ENCODE data around the gene UNC93B1. TPM values are rescaled to one million over a fixed set of nuclear protein-coding genes. Genes with fewer than 3 reads are reported as not detected.
A peak's percentile ranks its signal among the peaks of the same experiment; 100 is the strongest.

UNC93B1 gene
- total RNA-seq, 1 experiment from 2014 or later: 75.5 TPM

DNA sequence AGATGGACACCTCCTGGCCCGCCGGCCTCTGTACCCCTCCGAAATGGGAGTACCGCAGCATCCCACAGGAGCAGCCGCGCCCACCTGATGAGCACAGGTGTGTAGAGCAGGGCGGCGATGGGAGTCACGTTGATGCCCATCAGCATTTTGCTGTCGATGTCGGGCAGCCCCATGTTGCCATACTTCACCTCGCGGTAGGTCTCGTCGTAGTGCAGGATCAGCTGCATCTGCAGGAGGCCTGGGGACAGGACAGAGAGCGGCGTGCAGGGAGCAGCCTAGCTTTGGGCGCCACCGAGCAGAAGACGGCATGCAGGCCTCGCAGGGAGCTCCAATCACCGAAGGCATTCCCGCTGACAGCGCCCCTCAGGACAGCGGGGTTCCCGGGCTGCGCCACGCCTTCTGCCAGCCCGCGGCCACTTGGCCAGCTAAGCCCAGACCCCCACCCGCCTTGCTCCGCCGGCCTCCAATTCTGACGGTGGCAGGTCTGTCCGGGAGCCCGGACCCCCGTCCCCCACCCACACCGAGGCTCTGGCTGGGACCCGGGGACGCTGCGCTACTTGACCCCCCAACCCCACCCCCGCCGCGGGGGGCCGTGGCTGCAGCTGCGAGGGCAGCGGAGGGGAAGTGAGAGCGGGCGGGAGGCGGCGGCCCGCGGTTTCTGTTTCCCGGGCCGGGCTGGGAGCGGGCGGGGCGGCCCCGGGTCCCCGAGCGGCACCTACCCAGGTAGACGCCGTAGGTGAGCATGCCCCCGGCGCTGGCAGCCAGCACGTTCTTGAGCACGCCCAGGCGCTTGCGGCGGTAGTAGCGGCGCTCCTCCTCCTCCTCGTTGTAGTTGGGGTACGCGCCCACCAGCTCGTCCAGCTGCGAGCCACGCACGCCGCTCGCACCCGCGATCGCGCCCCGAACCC lies 705 bp downstream of the UNC93B1 start:
- no peaks in the 10 kb centered on the region for H3K27me3 ChIP-seq (ENCODE audit: insufficient read depth, low read depth)
- no peaks in the 10 kb centered on the region for H3K36me3 ChIP-seq (ENCODE audit: low read depth)
- no peaks in the 10 kb centered on the region for H4K20me1 ChIP-seq (ENCODE audit: insufficient read depth)
- ChIA-PET CTCF (interaction anchor here (0.9 kb wide), 1 partner anchor 18 kb away, joined by 4 read pairs; no protein-coding TSS in a partner anchor), POLR2A (ENCODE audit: unreplicated experiment) (interaction anchor here (0.6 kb wide), 2 partner anchors 10 to 269 kb away, joined by 4 to 6 read pairs; partner anchors contain the start of gene C11orf24)
- peak in 1 of 2 experiments; percentile 71 for DNase-seq
- no peaks in the 10 kb centered on the region for H3K9me2 ChIP-seq (ENCODE audit: insufficient read depth)
- H3K4me1 ChIP-seq (replicated peaks; ENCODE audit: insufficient read depth): peaks cover 4% of the 10 kb centered on the region
- H3K4me2 ChIP-seq: peak overlapping the region; percentile 87
- TF ChIP-seq CTCF (conservative IDR thresholded peaks at IDR 0.05): no peak
- TF ChIP-seq EZH2 (IDR thresholded peaks at IDR 0.05; ENCODE audit: low read depth): no peak
- no TSS peak for BruUV-seq (replicated peaks)
- H3K9me3 ChIP-seq (ENCODE audit: insufficient read depth, low read depth): no peaks in the 10 kb centered on the region
- peaks cover 45% of the 10 kb centered on the region for H3F3A ChIP-seq (ENCODE audit: insufficient read depth, low read depth)
- H3K79me2 ChIP-seq (ENCODE audit: low read depth): no peaks in the 10 kb centered on the region
- no peak overlapping the region for H3K27ac ChIP-seq
- H3K4me3 ChIP-seq: peak overlapping the region; percentile 68
- intact Hi-C loops (cut with micrococcal nuclease; ENCODE audit: unreplicated experiment): no loop called here
- H2AFZ ChIP-seq: peak overlapping the region; percentile 78

- Histone ChIP-seq H4K20me1 (ENCODE audit: insufficient read depth) (no peaks in the 10 kb centered on the region), H3K27me3 (ENCODE audit: insufficient read depth, low read depth) (no peaks in the 10 kb centered on the region), H3F3A (ENCODE audit: insufficient read depth, low read depth) (peaks cover 45% of the 10 kb centered on the region), H2AFZ (no peak overlapping the region), H3K9me3 (ENCODE audit: insufficient read depth, low read depth) (no peaks in the 10 kb centered on the region), H3K9me2 (ENCODE audit: insufficient read depth) (no peaks in the 10 kb centered on the region), H3K27ac (no peak overlapping the region), H3K79me2 (ENCODE audit: low read depth) (no peaks in the 10 kb centered on the region), H3K4me1 (replicated peaks; ENCODE audit: insufficient read depth) (peaks cover 4% of the 10 kb centered on the region), H3K36me3 (ENCODE audit: low read depth) (no peaks in the 10 kb centered on the region), H3K4me2 (peak overlapping the region; percentile 87; the same call in 1 of the 2 replicates), H3K4me3 (no peak overlapping the region)
- no peak for DNase-seq
- intact Hi-C loops (cut with micrococcal nuclease; ENCODE audit: unreplicated experiment): no loop called here
- CTCF ChIA-PET: interaction anchor here (0.9 kb wide), 1 partner anchor 19 kb away, joined by 4 read pairs; no protein-coding TSS in a partner anchor
- BruUV-seq (replicated peaks): no TSS peak
- POLR2A ChIA-PET (ENCODE audit: unreplicated experiment): no interaction called here
- TF ChIP-seq CTCF (conservative IDR thresholded peaks at IDR 0.05) (no peak), EZH2 (IDR thresholded peaks at IDR 0.05; ENCODE audit: low read depth) (no peak)
Measured at GRCh38 chr11:68002575-68002937, 1.3 kb downstream of the UNC93B1 start.

- intact Hi-C loops (cut with micrococcal nuclease; ENCODE audit: unreplicated experiment): no loop called here
- Histone ChIP-seq H3K9me3 (ENCODE audit: insufficient read depth, low read depth) (no peaks in the 10 kb centered on the region), H3K4me1 (replicated peaks; ENCODE audit: insufficient read depth) (peaks cover 4% of the 10 kb centered on the region), H2AFZ (no peak overlapping the region), H3K27me3 (ENCODE audit: insufficient read depth, low read depth) (no peaks in the 10 kb centered on the region), H3K36me3 (ENCODE audit: low read depth) (no peaks in the 10 kb centered on the region), H3K27ac (no peak overlapping the region), H3K79me2 (ENCODE audit: low read depth) (no peaks in the 10 kb centered on the region), H3K4me2 (no peak overlapping the region), H3K9me2 (ENCODE audit: insufficient read depth) (no peaks in the 10 kb centered on the region), H3F3A (ENCODE audit: insufficient read depth, low read depth) (peaks cover 36% of the 10 kb centered on the region), H4K20me1 (ENCODE audit: insufficient read depth) (no peaks in the 10 kb centered on the region), H3K4me3 (no peak overlapping the region)
- POLR2A ChIA-PET (ENCODE audit: unreplicated experiment): no interaction called here
- no peak for TF ChIP-seq EZH2 (IDR thresholded peaks at IDR 0.05; ENCODE audit: low read depth)
- no peak for TF ChIP-seq CTCF (conservative IDR thresholded peaks at IDR 0.05)
- CTCF ChIA-PET: no interaction called here
- DNase-seq: no peak
- no TSS peak for BruUV-seq (replicated peaks)
Measured at GRCh38 chr11:67999704-68000103, 4.2 kb downstream of the UNC93B1 start.

Measured in PC-9 (cell line).